ENCODE data around the gene MYOZ3. TPM values are rescaled to one million over a fixed set of nuclear protein-coding genes. Genes with fewer than 3 reads are reported as not detected.

MYOZ3 gene
- total RNA-seq, 1 experiment from 2014 or later = not detected

GRCh38 chr5:150649108-150650020 is 11.7 kb upstream of the MYOZ3 start:
- Histone ChIP-seq H3K27me3 (ENCODE audit: insufficient read depth, low read depth) (no peaks in the 10 kb centered on the region), H3K27ac (no peak overlapping the region), H3K4me2 (no peak overlapping the region), H4K20me1 (ENCODE audit: insufficient read depth) (no peaks in the 10 kb centered on the region), H3K4me1 (replicated peaks; ENCODE audit: insufficient read depth) (peaks cover 19% of the 10 kb centered on the region), H3K9me2 (ENCODE audit: insufficient read depth) (no peaks in the 10 kb centered on the region), H3K9me3 (ENCODE audit: insufficient read depth, low read depth) (no peaks in the 10 kb centered on the region), H3K79me2 (ENCODE audit: low read depth) (no peaks in the 10 kb centered on the region), H3K36me3 (ENCODE audit: low read depth) (no peaks in the 10 kb centered on the region), H3K4me3 (no peak overlapping the region), H2AFZ (no peak overlapping the region), H3F3A (ENCODE audit: insufficient read depth, low read depth) (peaks cover 6% of the 10 kb centered on the region; the same call in 1 of the 2 replicates)
- no peak for DNase-seq
- ChIA-PET POLR2A (ENCODE audit: unreplicated experiment) (no interaction called here), CTCF (no interaction called here)
- no peak for TF ChIP-seq CTCF (conservative IDR thresholded peaks at IDR 0.05)
- TF ChIP-seq EZH2 (IDR thresholded peaks at IDR 0.05; ENCODE audit: low read depth) = no peak
- no TSS peak for BruUV-seq (replicated peaks)
- intact Hi-C loops (cut with micrococcal nuclease; ENCODE audit: unreplicated experiment) = loop anchor here (5.0 kb wide), 1 partner anchor 32 kb away; no protein-coding TSS in a partner anchor

GRCh38 chr5:150650021-150651006 is 10.7 kb upstream of the MYOZ3 start:
- no peaks in the 10 kb centered on the region for H4K20me1 ChIP-seq (ENCODE audit: insufficient read depth)

More at GRCh38 chr5:150650021-150651006, 10.7 kb upstream of the MYOZ3 start:
- DNase-seq = no peak
- Histone ChIP-seq H2AFZ (no peak overlapping the region), H3K27me3 (ENCODE audit: insufficient read depth, low read depth) (no peaks in the 10 kb centered on the region), H3K4me2 (no peak overlapping the region), H3K27ac (no peak overlapping the region), H3K4me1 (replicated peaks; ENCODE audit: insufficient read depth) (0 out of 2 replicates have a peak, but pooled peaks cover 9% of the 10 kb centered on the region), H3F3A (ENCODE audit: insufficient read depth, low read depth) (peaks cover 6% of the 10 kb centered on the region; the same call in 1 of the 2 replicates), H3K4me3 (no peak overlapping the region), H3K9me2 (ENCODE audit: insufficient read depth) (no peaks in the 10 kb centered on the region), H3K36me3 (ENCODE audit: low read depth) (no peaks in the 10 kb centered on the region), H3K9me3 (ENCODE audit: insufficient read depth, low read depth) (no peaks in the 10 kb centered on the region), H3K79me2 (ENCODE audit: low read depth) (no peaks in the 10 kb centered on the region)
- POLR2A ChIA-PET (ENCODE audit: unreplicated experiment) = no interaction called here
- BruUV-seq (replicated peaks) = no TSS peak
- CTCF ChIA-PET = no interaction called here
- TF ChIP-seq EZH2 (IDR thresholded peaks at IDR 0.05; ENCODE audit: low read depth) = no peak
- no peak for TF ChIP-seq CTCF (conservative IDR thresholded peaks at IDR 0.05)
- intact Hi-C loops (cut with micrococcal nuclease; ENCODE audit: unreplicated experiment) = loop anchor here (5.0 kb wide), 1 partner anchor 33 kb away; no protein-coding TSS in a partner anchor
